HCT116 (cell line): ENCODE results near the gene RGP1.

ENCODE experiments used
- CBX3 ChIP-seq: IDR thresholded peaks from 2 replicates; pipeline ENCODE4 v1.6.1; 2012; ENCODE audit warnings: low read depth
- EZH2 ChIP-seq: fragments of 200-600 bp; sonication (generic); IDR thresholded peaks from 2 replicates; pipeline ENCODE4 v1.6.1; 2017; ENCODE audit warnings: antibody characterized with exemption, mixed run types
- FOSL1 ChIP-seq: IDR thresholded peaks from 2 replicates; pipeline ENCODE4 v1.6.1; 2012; ENCODE audit warnings: low read depth
- MAX ChIP-seq: IDR thresholded peaks from 2 replicates; pipeline ENCODE4 v1.6.1; 2012
- POLR2A ChIP-seq: IDR thresholded peaks from 2 replicates; pipeline ENCODE4 v1.7.0; 2011; ENCODE audit warnings: borderline replicate concordance; ENCODE audit not compliant: insufficient read depth, insufficient read length; ENCODE audit errors: extremely low read depth
- POLR2AphosphoS5 ChIP-seq: IDR thresholded peaks from 2 replicates; pipeline ENCODE4 v1.6.1; 2011; ENCODE audit warnings: mild to moderate bottlenecking, low read depth, low read length, moderate library complexity
- RAD21 ChIP-seq: IDR thresholded peaks from 2 replicates; pipeline ENCODE4 v1.6.1; 2012; ENCODE audit warnings: low read depth, mild to moderate bottlenecking
- REST ChIP-seq: IDR thresholded peaks from 2 replicates; pipeline ENCODE4 v1.6.1; 2012; ENCODE audit warnings: low read depth
- SRF ChIP-seq: IDR thresholded peaks from 2 replicates; pipeline ENCODE4 v1.6.1; 2012; ENCODE audit warnings: low read depth
- TF ChIP-seq, protein P1 (sequence below), 3 experiments: fragments of 200-600 bp in 1 of 3; sonication (generic) in 1 of 3; IDR thresholded peaks in 2 of 3; conservative IDR thresholded peaks in 1 of 3; 2 replicates each; pipeline ENCODE4 v1.5.1; 2012 to 2017; ENCODE audit warnings: low read depth in 2 of 3, low read length in 2 of 3, antibody characterized with exemption in 1 of 3, borderline replicate concordance in 1 of 3, control low read depth in 1 of 3, mild to moderate bottlenecking in 1 of 3, mixed read lengths in 1 of 3, mixed run types in 1 of 3, moderate library complexity in 1 of 3; ENCODE audit not compliant: insufficient read depth in 1 of 3

GRCh38 chr9:35705372-35705771 lies 43.7 kb upstream of the RGP1 start:
- TF ChIP-seq MAX = no peak
- no peak for TF ChIP-seq POLR2A
- TF ChIP-seq REST = no peak
- no peak for TF ChIP-seq FOSL1
- TF ChIP-seq, protein P1, sequence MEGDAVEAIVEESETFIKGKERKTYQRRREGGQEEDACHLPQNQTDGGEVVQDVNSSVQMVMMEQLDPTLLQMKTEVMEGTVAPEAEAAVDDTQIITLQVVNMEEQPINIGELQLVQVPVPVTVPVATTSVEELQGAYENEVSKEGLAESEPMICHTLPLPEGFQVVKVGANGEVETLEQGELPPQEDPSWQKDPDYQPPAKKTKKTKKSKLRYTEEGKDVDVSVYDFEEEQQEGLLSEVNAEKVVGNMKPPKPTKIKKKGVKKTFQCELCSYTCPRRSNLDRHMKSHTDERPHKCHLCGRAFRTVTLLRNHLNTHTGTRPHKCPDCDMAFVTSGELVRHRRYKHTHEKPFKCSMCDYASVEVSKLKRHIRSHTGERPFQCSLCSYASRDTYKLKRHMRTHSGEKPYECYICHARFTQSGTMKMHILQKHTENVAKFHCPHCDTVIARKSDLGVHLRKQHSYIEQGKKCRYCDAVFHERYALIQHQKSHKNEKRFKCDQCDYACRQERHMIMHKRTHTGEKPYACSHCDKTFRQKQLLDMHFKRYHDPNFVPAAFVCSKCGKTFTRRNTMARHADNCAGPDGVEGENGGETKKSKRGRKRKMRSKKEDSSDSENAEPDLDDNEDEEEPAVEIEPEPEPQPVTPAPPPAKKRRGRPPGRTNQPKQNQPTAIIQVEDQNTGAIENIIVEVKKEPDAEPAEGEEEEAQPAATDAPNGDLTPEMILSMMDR (IDR thresholded peaks at IDR 0.05 in 2 of 3, conservative IDR thresholded peaks at IDR 0.05 in 1 of 3; ENCODE audit: borderline replicate concordance in 1 of 3, insufficient read depth in 1 of 3, low read depth in 2 of 3, low read length in 2 of 3) = no peak
- TF ChIP-seq CBX3 = no peak
- TF ChIP-seq SRF = no peak
- no peak for TF ChIP-seq RAD21
- TF ChIP-seq POLR2AphosphoS5 = no peak
- TF ChIP-seq EZH2 = no peak
